Esophagus muscularis mucosa (tissue), 4 donors: ENCODE results near the gene ATP9A. TPM values are rescaled to one million over a fixed set of nuclear protein-coding genes. Genes with fewer than 3 reads are reported as not detected.
"Not testable (repeated sequence)": the region's sequence is repeated elsewhere in the genome, so short reads cannot be mapped to it uniquely, and the experiment has no call there.

Experiments
- DNase-seq: peaks from one replicate; pipeline ENCODE4 v3.0.0-alpha.2; 2017; ENCODE audit errors: extremely low spot score
- H3K27ac ChIP-seq, 4 donors: fragments of 200-600 bp; sonication (generic); replicated peaks in 1 of 4; 1 replicate in 3 of 4; 2 replicates in 1 of 4; pipeline ENCODE4 v1.5.1; 2016 to 2019; ENCODE audit warnings: mild to moderate bottlenecking in 1 of 4
- H3K27me3 ChIP-seq, 4 donors: fragments of 200-600 bp; sonication (generic); one replicate each; pipeline versions ENCODE4 v1.5.1 to v1.6.0; 2016 to 2019
- H3K36me3 ChIP-seq, 4 donors: fragments of 200-600 bp; sonication (generic); one replicate each; pipeline ENCODE4 v1.5.1; 2016 to 2019
- H3K4me1 ChIP-seq, 4 donors: fragments of 200-600 bp; sonication (generic); one replicate each; pipeline ENCODE4 v1.5.1; 2016 to 2019
- H3K4me3 ChIP-seq, 4 donors: fragments of 200-600 bp; sonication (generic); 1 replicate in 2 of 4; 2 replicates in 2 of 4; pipeline ENCODE4 v1.5.1; 2016 to 2019; ENCODE audit warnings: mild to moderate bottlenecking in 4 of 4, moderate library complexity in 1 of 4
- H3K9me3 ChIP-seq, 4 donors: fragments of 200-600 bp; sonication (generic); 1 replicate in 3 of 4; 2 replicates in 1 of 4; pipeline ENCODE4 v1.5.1; 2016 to 2019
- EP300 ChIP-seq: sonication (generic); formaldehyde crosslinking; IDR thresholded peaks from one replicate; pipeline ENCODE4 v1.6.1; 2017; ENCODE audit warnings: antibody characterized with exemption
- POLR2A ChIP-seq: fragments of 450-650 bp; IDR thresholded peaks from one replicate; pipeline ENCODE4 v1.6.1; 2017; ENCODE audit warnings: antibody characterized with exemption, moderate library complexity, mild to moderate bottlenecking, low read depth
- POLR2AphosphoS5 ChIP-seq, 2 donors: sonication (generic); formaldehyde crosslinking; IDR thresholded peaks; one replicate each; pipeline ENCODE4 v1.6.1; 2017; ENCODE audit warnings: antibody characterized with exemption in 2 of 2
- WGBS: methylation state at CpG from one replicate; pipeline ENCODE4 v1.1.5; 2018; 5-methylcytosine and 5-hydroxymethylcytosine counted together
- intact Hi-C: fragments of 100-400 bp; cut with DNase I; formaldehyde crosslinking; loops from one replicate; pipeline ENCODE4 v1.15.1; 2023
- total RNA-seq, 4 donors: library from RNA; depleted of rRNA; stranded (reverse); fragments of >200 nt; gene quantifications; one replicate each; pipeline versions ENCODE4 v1.1.0 to v1.2.1, GENCODE V29; 2016
- TF ChIP-seq, protein P1 (sequence below), 3 experiments: fragments of 200-600 bp in 2 of 3; fragments of 450-650 bp in 1 of 3; sonication (generic) in 2 of 3; IDR thresholded peaks; one replicate each; pipeline ENCODE4 v1.5.1; 2017 to 2019; ENCODE audit warnings: antibody characterized with exemption in 3 of 3, mild to moderate bottlenecking in 2 of 3, moderate library complexity in 1 of 3

The ATP9A gene
- total RNA-seq, 4 donors from 2014 or later: 44.4 to 70.9 (median 56.0) TPM

DNA sequence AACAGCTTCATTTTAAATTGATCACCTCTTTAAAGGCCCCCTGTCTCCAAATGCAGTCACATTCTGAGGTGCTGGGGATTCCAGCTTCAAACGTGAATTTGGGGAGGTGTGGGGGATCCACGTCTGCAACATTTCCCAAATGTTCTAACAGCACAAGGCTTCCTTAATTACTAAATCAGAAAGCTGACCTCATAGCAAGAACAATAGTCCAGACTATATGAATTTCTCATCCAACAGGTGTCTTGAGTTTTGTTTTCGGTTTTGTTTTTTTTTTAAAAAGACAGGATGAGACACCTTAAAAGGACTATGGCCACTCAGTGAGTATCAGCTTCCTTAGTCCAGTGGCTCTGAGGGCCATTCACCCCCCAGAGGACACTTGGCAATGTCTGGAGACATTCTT, 11.5 kb downstream of the ATP9A start:
- H3K36me3 ChIP-seq: no peaks in the 10 kb centered on the region
- H3K9me3 ChIP-seq: no peaks in the 10 kb centered on the region
- H3K27me3 ChIP-seq: no peaks in the 10 kb centered on the region
- H3K27ac ChIP-seq: peak overlapping the region in 2 of 4 donors; percentile 24 to 37
- H3K4me1 ChIP-seq: peaks cover 10 to 55% (median 47%) of the 10 kb centered on the region in 4 donors
- 83% methylated on average over 3 of the region's 3 CpGs for WGBS
- no peak overlapping the region for H3K4me3 ChIP-seq
- intact Hi-C loops: no loop called here
- no peak for DNase-seq
- TF ChIP-seq EP300 (no peak), POLR2A (no peak), POLR2AphosphoS5 (IDR thresholded peaks at IDR 0.05) (no peak)
- TF ChIP-seq, protein P1, sequence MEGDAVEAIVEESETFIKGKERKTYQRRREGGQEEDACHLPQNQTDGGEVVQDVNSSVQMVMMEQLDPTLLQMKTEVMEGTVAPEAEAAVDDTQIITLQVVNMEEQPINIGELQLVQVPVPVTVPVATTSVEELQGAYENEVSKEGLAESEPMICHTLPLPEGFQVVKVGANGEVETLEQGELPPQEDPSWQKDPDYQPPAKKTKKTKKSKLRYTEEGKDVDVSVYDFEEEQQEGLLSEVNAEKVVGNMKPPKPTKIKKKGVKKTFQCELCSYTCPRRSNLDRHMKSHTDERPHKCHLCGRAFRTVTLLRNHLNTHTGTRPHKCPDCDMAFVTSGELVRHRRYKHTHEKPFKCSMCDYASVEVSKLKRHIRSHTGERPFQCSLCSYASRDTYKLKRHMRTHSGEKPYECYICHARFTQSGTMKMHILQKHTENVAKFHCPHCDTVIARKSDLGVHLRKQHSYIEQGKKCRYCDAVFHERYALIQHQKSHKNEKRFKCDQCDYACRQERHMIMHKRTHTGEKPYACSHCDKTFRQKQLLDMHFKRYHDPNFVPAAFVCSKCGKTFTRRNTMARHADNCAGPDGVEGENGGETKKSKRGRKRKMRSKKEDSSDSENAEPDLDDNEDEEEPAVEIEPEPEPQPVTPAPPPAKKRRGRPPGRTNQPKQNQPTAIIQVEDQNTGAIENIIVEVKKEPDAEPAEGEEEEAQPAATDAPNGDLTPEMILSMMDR (IDR thresholded peaks at IDR 0.05): no peak

DNA sequence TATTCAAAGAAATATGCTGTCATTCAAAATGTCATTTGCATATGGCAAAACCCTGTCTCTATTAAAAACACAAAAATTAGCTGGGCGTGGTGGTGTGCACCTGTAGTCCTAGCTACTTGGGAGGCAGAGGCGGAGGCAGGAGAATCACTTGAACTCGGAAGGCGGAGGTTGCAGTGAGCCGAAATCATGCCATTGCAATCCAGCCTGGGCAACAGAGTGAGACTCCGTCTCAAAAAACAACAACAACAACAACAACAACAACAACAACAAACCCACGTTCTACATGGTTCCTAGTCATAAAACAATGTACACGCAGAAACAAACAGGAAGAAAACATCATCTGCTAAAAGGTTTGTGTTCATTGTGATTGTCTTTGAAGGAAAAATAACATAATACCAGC, 15.0 kb downstream of the ATP9A start:
- H3K36me3 ChIP-seq, intact Hi-C loops, H3K27me3 ChIP-seq, H3K9me3 ChIP-seq, H3K4me3 ChIP-seq, DNase-seq: not testable (repeated sequence)
- 92% methylated on average over 8 of the region's 8 CpGs for WGBS
- peaks cover 26 to 65% (median 61%) of the 10 kb centered on the region in 4 donors for H3K4me1 ChIP-seq
- peak overlapping the region; percentile 69 to 82 (median 74) for H3K27ac ChIP-seq

DNA sequence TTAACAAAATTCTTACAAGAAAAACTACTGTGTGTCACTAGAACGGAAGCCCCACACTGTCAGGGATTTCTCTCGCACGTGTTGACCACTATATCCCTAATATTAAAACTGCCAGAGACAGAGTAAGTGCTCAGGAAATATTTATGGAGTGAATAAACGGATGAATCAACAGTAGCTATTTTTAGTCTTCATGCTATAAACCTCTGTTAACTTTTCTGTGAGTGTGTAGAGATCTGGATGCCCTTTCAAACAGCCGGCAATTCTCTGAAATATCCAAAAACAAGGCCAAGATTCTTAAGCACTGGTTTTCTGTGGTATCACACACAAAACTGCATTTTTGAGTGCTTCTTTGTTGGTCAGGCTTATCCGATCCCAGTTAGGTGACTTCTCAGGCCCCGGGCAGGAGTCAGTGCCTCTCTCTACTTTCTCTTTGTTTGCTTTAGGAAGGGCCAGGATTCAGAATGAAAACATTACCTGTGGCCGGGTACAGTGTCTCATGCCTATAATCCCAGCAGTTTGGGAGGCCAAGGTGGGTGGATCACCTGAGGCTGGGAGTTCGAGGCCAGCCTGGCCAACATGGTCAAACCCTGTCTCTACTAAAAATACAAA, 15.7 kb downstream of the ATP9A start:
- TF ChIP-seq POLR2AphosphoS5 (IDR thresholded peaks at IDR 0.05): peak in 1 of 2 donors; percentile 25
- TF ChIP-seq, protein P1 (IDR thresholded peaks at IDR 0.05): no peak
- intact Hi-C loops: no loop called here
- no peaks in the 10 kb centered on the region for H3K27me3 ChIP-seq
- no peak for DNase-seq
- no peaks in the 10 kb centered on the region for H3K9me3 ChIP-seq
- peak overlapping the region in 3 of 4 donors; percentile 8 to 15 (median 15) for H3K4me3 ChIP-seq
- 22% methylated on average over 9 of the region's 9 CpGs for WGBS
- no peaks in the 10 kb centered on the region for H3K36me3 ChIP-seq
- peak overlapping the region; percentile 69 to 82 (median 74) for H3K27ac ChIP-seq
- peaks cover 26 to 57% (median 53%) of the 10 kb centered on the region in 4 donors for H3K4me1 ChIP-seq

DNA sequence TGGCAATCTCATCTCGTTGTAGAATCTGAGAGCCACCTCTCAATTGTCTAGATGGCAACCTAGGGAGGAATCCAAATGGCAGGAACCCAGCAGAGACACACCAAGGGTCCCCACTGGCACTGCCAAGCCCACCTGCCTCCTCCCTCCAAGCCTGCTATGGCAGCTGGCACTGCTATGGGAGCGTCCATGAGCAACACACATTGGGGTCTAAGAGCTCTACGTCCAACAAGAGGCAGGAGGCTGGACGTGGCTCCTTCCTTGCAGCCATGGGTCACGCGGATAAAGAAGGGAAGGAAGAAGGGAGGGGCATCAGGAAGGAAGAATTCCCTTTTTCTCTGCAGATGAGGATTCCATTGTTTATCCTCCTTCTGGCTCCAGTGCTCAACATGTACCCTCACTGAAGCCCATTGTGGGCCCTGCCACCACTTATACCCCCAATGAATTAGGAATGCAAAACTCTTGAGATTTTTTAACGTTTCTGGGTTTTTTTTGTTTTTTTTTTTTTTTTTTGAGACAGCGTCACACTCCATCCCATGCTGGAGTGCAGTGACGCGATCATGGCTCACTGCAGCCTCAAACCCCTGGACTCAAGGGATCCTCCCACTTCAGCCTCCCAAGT, 17.3 kb downstream of the ATP9A start:
- Histone ChIP-seq H3K27ac (peak overlapping the region; percentile 47 to 78 (median 57)), H3K36me3 (no peaks in the 10 kb centered on the region), H3K27me3 (no peaks in the 10 kb centered on the region), H3K4me3 (no peak overlapping the region), H3K9me3 (no peaks in the 10 kb centered on the region), H3K4me1 (peaks cover 26 to 45% (median 44%) of the 10 kb centered on the region in 4 donors)
- intact Hi-C loops: no loop called here
- WGBS: 90% methylated on average over 10 of the region's 10 CpGs
- no peak for DNase-seq
- TF ChIP-seq POLR2A: no peak
- no peak for TF ChIP-seq EP300
- TF ChIP-seq, protein P1 (IDR thresholded peaks at IDR 0.05): no peak
- TF ChIP-seq POLR2AphosphoS5 (IDR thresholded peaks at IDR 0.05): no peak

DNA sequence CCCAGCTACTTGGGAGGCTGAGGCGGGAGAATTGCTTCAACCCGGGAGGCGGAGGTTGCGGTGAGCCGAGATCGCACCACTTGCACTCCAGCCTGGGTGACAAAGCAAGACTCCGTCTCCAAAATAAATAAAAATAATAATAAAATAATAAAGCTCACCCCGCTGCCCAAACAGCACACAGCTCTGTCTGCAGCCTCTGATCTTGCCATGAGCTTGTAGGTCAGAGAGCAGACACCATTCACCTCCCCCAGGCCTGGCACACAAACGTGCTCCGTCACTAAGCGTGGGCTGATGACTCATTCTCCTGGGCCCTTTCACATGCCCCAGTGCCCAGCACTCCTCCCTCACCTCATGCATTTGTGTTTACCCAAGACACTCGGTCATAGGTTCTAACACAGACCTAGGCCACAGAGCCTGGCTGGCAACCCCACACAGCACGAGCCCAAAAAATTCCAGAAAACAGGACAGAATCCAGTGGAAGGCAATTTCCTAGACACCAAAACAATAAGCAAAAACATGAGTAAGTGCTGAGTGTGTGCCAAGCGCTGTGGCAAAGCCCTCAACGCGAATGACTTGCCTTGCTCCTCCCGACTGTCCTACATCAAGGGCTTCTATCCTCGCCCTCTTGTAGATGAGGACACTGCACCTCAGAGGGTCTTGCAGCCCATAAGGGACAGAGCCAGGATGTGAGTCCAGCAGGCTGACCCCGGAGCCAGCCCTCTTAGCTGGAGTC, 18.0 kb downstream of the ATP9A start:
- TF ChIP-seq EP300 (no peak), POLR2AphosphoS5 (IDR thresholded peaks at IDR 0.05) (peak; percentile 31 to 79)
- 69% methylated on average over 19 of the region's 19 CpGs for WGBS
- intact Hi-C loops: no loop called here
- Histone ChIP-seq H3K4me1 (peaks cover 26 to 45% (median 44%) of the 10 kb centered on the region in 4 donors), H3K4me3 (no peak overlapping the region), H3K27ac (peak overlapping the region; percentile 47 to 78 (median 57)), H3K9me3 (no peaks in the 10 kb centered on the region), H3K27me3 (no peaks in the 10 kb centered on the region), H3K36me3 (no peaks in the 10 kb centered on the region)
- no peak for DNase-seq
